Left ventricle myocardium inferior (tissue), 1 donor: ENCODE results near the gene MAP2. TPM values are rescaled to one million over a fixed set of nuclear protein-coding genes. Genes with fewer than 3 reads are reported as not detected.

ENCODE experiments used
- DNase-seq: peaks from one replicate; pipeline ENCODE4 v3.0.0-alpha.2; 2020
- H3K27ac ChIP-seq: fragments of 200-600 bp; replicated peaks from 2 replicates; pipeline ENCODE4 v1.8.0; 2021
- H3K27me3 ChIP-seq: fragments of 200-600 bp; 2 replicates; pipeline ENCODE4 v1.8.0; 2021; ENCODE audit warnings: low read depth
- H3K36me3 ChIP-seq: fragments of 200-600 bp; 2 replicates; pipeline ENCODE4 v1.8.0; 2021
- H3K4me1 ChIP-seq: fragments of 200-600 bp; 2 replicates; pipeline ENCODE4 v1.8.0; 2021
- H3K4me3 ChIP-seq: fragments of 200-600 bp; 2 replicates; pipeline ENCODE4 v1.8.0; 2021; ENCODE audit warnings: mild to moderate bottlenecking, moderate library complexity
- H3K9me3 ChIP-seq: fragments of 200-600 bp; replicated peaks from 2 replicates; pipeline ENCODE4 v1.8.0; 2021
- intact Hi-C: fragments of 100-400 bp; cut with micrococcal nuclease; formaldehyde crosslinking; loops from one replicate; pipeline ENCODE4 v1.11.0; 2022
- total RNA-seq: library from RNA; stranded (reverse); fragmentation: NEBNext Ultra II Directional; extraction: Animal tissue kit (Norgen Biotek cat#: 25700); gene quantifications from one replicate; pipeline ENCODE4 v1.2.1, GENCODE V29; 2021
- TF ChIP-seq, protein P1 (sequence below): fragments of 200-600 bp; IDR thresholded peaks from 2 replicates; pipeline ENCODE4 v1.8.0; 2021; ENCODE audit warnings: antibody characterized with exemption, mild to moderate bottlenecking, borderline replicate concordance
- donor health status: DM: no; HTN: yes; CAD: no; lungs with severe emphysema.

MAP2 gene
- total RNA-seq, 1 donor from 2014 or later, result 6.2 TPM

- TF ChIP-seq, protein P1, sequence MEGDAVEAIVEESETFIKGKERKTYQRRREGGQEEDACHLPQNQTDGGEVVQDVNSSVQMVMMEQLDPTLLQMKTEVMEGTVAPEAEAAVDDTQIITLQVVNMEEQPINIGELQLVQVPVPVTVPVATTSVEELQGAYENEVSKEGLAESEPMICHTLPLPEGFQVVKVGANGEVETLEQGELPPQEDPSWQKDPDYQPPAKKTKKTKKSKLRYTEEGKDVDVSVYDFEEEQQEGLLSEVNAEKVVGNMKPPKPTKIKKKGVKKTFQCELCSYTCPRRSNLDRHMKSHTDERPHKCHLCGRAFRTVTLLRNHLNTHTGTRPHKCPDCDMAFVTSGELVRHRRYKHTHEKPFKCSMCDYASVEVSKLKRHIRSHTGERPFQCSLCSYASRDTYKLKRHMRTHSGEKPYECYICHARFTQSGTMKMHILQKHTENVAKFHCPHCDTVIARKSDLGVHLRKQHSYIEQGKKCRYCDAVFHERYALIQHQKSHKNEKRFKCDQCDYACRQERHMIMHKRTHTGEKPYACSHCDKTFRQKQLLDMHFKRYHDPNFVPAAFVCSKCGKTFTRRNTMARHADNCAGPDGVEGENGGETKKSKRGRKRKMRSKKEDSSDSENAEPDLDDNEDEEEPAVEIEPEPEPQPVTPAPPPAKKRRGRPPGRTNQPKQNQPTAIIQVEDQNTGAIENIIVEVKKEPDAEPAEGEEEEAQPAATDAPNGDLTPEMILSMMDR, result no peak
- Histone ChIP-seq H3K27me3 (no peaks in the 10 kb centered on the region), H3K4me3 (no peak overlapping the region), H3K9me3 (peaks cover 8% of the 10 kb centered on the region), H3K36me3 (no peaks in the 10 kb centered on the region), H3K27ac (no peak overlapping the region), H3K4me1 (peaks cover 14% of the 10 kb centered on the region)
- intact Hi-C loops, result no loop called here
- DNase-seq, result no peak
Observed at GRCh38 chr2:209468846-209469245, 45.0 kb downstream of the MAP2 start.

DNA sequence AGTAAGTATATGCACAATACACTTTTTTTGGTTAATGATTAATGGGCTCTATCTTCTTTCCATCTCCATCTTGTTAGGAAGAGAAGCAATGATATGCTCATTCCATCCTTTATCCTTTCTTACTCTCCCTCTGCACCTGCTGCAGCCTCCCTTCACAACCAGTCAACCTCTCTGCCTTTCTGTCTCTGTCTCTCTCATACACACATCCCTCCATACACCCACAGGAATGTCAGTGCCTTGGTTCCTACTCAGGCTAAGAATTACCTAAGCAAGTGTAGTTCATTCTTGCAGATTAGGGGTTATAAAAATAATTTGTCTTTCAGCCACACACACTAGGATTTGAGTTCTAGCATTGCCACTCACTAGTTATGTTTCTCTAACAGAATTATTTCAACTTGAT is 45.6 kb downstream of the MAP2 start:
- Histone ChIP-seq H3K27ac (no peak overlapping the region), H3K4me1 (peaks cover 16% of the 10 kb centered on the region), H3K4me3 (no peak overlapping the region), H3K27me3 (no peaks in the 10 kb centered on the region), H3K36me3 (no peaks in the 10 kb centered on the region), H3K9me3 (peaks cover 8% of the 10 kb centered on the region)
- intact Hi-C loops, result no loop called here
- TF ChIP-seq, protein P1, result no peak
- DNase-seq, result no peak

- Histone ChIP-seq H3K4me1 (peaks cover 16% of the 10 kb centered on the region), H3K27ac (no peak overlapping the region), H3K9me3 (peaks cover 8% of the 10 kb centered on the region), H3K27me3 (no peaks in the 10 kb centered on the region), H3K36me3 (no peaks in the 10 kb centered on the region), H3K4me3 (no peak overlapping the region)
- no peak for DNase-seq
- TF ChIP-seq, protein P1, result no peak
- intact Hi-C loops, result no loop called here
Observed at GRCh38 chr2:209470466-209470865, 46.6 kb downstream of the MAP2 start.

DNA sequence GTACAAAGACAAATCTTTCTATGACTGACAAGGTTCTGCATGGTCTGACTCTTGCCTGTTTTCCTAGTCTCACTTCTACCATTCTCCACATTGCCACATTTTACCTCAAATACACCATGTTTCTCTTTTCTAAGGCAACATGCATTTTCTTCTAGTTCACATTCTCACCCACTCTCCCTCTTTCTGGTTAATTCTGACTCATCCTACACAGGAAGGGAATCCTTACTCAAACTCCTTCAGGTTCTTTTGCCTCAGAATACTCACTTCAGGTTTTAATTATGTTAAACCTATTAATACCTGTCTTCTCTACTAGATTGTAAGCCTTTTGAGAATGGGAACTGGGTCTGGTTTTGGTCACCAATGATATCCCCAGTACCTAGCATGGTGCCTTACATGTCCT is 47.2 kb downstream of the MAP2 start:
- no peak for DNase-seq
- H3K27ac ChIP-seq, result no peak overlapping the region
- H3K9me3 ChIP-seq, result peaks cover 8% of the 10 kb centered on the region
- intact Hi-C loops, result no loop called here
- H3K36me3 ChIP-seq, result no peaks in the 10 kb centered on the region
- H3K4me1 ChIP-seq, result peaks cover 16% of the 10 kb centered on the region
- H3K27me3 ChIP-seq, result no peaks in the 10 kb centered on the region
- H3K4me3 ChIP-seq, result no peak overlapping the region
- TF ChIP-seq, protein P1, result no peak

GRCh38 chr2:209472112-209472832 is 48.4 kb downstream of the MAP2 start:
- H3K4me1 ChIP-seq, result peaks cover 26% of the 10 kb centered on the region
- no peak for DNase-seq
- TF ChIP-seq, protein P1, result no peak
- intact Hi-C loops, result no loop called here
- H3K9me3 ChIP-seq, result peaks cover under 1% of the 10 kb centered on the region
- H3K36me3 ChIP-seq, result no peaks in the 10 kb centered on the region
- no peak overlapping the region for H3K27ac ChIP-seq
- no peaks in the 10 kb centered on the region for H3K27me3 ChIP-seq
- H3K4me3 ChIP-seq, result no peak overlapping the region
